ENCODE measurements around the gene SAMHD1. TPM values are rescaled to one million over a fixed set of nuclear protein-coding genes. Genes with fewer than 3 reads are reported as not detected.

The SAMHD1 gene
- total and polyA plus RNA-seq, 2 of the 13 experiments (the other 11 are each of a cell fraction or from before 2014, with no cell fraction given) = 16.9 to 43.5 TPM

DNA sequence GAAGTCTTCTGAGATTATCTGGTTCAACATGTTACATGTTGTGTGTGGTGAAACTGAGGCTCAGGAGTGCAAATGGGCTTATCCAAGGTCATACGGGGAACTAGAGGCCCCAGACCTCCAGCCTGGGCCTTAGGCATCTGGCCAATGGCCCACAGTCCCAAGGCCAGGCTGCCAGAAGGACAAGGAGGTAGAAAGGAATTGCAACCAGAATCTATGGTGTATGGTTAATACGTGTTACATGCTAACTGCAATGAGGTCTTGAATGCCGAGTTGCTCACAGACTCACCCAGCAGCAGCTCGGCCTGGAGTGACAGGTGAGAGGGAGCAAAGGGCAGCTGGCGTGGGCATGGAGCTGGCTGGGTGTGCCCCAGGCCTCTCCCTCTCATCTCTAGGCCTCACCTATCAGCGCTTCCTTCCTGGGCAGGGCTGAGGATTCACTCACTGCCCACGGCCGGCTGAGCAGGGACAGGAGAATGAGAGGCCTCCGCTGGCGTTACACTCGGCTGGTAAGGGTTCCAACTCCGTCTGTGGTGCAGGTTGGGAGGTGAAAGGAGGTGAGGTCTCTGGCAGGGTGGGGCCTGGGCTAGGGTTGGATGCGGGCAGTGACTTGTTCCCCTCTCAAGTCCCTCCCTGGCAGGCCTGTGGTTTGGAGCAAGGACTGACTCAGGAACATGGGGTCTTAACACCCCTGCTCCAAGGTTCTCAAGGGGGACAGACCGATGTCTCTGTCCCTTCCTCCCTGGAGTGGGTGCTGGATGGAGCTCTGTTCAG, 75.6 kb downstream of the SAMHD1 start, which contains the start of gene TLDC2 (continued):
- TF ChIP-seq, protein P1, sequence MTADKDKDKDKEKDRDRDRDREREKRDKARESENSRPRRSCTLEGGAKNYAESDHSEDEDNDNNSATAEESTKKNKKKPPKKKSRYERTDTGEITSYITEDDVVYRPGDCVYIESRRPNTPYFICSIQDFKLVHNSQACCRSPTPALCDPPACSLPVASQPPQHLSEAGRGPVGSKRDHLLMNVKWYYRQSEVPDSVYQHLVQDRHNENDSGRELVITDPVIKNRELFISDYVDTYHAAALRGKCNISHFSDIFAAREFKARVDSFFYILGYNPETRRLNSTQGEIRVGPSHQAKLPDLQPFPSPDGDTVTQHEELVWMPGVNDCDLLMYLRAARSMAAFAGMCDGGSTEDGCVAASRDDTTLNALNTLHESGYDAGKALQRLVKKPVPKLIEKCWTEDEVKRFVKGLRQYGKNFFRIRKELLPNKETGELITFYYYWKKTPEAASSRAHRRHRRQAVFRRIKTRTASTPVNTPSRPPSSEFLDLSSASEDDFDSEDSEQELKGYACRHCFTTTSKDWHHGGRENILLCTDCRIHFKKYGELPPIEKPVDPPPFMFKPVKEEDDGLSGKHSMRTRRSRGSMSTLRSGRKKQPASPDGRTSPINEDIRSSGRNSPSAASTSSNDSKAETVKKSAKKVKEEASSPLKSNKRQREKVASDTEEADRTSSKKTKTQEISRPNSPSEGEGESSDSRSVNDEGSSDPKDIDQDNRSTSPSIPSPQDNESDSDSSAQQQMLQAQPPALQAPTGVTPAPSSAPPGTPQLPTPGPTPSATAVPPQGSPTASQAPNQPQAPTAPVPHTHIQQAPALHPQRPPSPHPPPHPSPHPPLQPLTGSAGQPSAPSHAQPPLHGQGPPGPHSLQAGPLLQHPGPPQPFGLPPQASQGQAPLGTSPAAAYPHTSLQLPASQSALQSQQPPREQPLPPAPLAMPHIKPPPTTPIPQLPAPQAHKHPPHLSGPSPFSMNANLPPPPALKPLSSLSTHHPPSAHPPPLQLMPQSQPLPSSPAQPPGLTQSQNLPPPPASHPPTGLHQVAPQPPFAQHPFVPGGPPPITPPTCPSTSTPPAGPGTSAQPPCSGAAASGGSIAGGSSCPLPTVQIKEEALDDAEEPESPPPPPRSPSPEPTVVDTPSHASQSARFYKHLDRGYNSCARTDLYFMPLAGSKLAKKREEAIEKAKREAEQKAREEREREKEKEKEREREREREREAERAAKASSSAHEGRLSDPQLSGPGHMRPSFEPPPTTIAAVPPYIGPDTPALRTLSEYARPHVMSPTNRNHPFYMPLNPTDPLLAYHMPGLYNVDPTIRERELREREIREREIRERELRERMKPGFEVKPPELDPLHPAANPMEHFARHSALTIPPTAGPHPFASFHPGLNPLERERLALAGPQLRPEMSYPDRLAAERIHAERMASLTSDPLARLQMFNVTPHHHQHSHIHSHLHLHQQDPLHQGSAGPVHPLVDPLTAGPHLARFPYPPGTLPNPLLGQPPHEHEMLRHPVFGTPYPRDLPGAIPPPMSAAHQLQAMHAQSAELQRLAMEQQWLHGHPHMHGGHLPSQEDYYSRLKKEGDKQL (CRISPR knock-in tag; IDR thresholded peaks at IDR 0.05; ENCODE audit: low read depth) = no peak
- TF ChIP-seq ZNF317 (CRISPR knock-in tag; IDR thresholded peaks at IDR 0.05) (peak; percentile 72; the same call in 1 of the 2 replicates), ZNF660 (CRISPR knock-in tag; IDR thresholded peaks at IDR 0.05; ENCODE audit: borderline replicate concordance, low read depth) (0 out of 2 replicates have a peak, but pooled peaks have one; percentile 44), ZNF589 (CRISPR knock-in tag; conservative IDR thresholded peaks at IDR 0.05) (no peak), ZSCAN21 (CRISPR knock-in tag; IDR thresholded peaks at IDR 0.05; ENCODE audit: borderline replicate concordance) (peak; percentile 67), ZNF326 (CRISPR knock-in tag; IDR thresholded peaks at IDR 0.05; ENCODE audit: borderline replicate concordance) (0 out of 2 replicates have a peak, but pooled peaks have one; percentile 5), ZNF720 (CRISPR knock-in tag; IDR thresholded peaks at IDR 0.05) (0 out of 2 replicates have a peak, but pooled peaks have one; percentile 18), ZNF777 (CRISPR knock-in tag; IDR thresholded peaks at IDR 0.05) (no peak), ZNF232 (CRISPR knock-in tag; IDR thresholded peaks at IDR 0.05; ENCODE audit: borderline replicate concordance) (peak; percentile 63; the same call in 1 of the 2 replicates), KAT8 (CRISPR knock-in tag; IDR thresholded peaks at IDR 0.05) (peak; percentile 73; the same call in 1 of the 2 replicates), POGZ (CRISPR knock-in tag; IDR thresholded peaks at IDR 0.05) (0 out of 2 replicates have a peak, but pooled peaks have one; percentile 43), BRD4 (CRISPR knock-in tag; IDR thresholded peaks at IDR 0.05) (0 out of 2 replicates have a peak, but pooled peaks have one; percentile 59), PTBP1 (IDR thresholded peaks at IDR 0.05; ENCODE audit: low read depth, low read length, poor library complexity, severe bottlenecking) (peak; percentile 52), ZNF274 (CRISPR knock-in tag; IDR thresholded peaks at IDR 0.05) (peak; percentile 75; the same call in 1 of the 2 replicates), ZNF354B (CRISPR knock-in tag; IDR thresholded peaks at IDR 0.05) (peak; percentile 95)
- TF ChIP-seq, protein P2, sequence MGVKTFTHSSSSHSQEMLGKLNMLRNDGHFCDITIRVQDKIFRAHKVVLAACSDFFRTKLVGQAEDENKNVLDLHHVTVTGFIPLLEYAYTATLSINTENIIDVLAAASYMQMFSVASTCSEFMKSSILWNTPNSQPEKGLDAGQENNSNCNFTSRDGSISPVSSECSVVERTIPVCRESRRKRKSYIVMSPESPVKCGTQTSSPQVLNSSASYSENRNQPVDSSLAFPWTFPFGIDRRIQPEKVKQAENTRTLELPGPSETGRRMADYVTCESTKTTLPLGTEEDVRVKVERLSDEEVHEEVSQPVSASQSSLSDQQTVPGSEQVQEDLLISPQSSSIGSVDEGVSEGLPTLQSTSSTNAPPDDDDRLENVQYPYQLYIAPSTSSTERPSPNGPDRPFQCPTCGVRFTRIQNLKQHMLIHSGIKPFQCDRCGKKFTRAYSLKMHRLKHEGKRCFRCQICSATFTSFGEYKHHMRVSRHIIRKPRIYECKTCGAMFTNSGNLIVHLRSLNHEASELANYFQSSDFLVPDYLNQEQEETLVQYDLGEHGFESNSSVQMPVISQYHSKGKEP (CRISPR knock-in tag; IDR thresholded peaks at IDR 0.05) = no peak
- TF ChIP-seq, protein P3, sequence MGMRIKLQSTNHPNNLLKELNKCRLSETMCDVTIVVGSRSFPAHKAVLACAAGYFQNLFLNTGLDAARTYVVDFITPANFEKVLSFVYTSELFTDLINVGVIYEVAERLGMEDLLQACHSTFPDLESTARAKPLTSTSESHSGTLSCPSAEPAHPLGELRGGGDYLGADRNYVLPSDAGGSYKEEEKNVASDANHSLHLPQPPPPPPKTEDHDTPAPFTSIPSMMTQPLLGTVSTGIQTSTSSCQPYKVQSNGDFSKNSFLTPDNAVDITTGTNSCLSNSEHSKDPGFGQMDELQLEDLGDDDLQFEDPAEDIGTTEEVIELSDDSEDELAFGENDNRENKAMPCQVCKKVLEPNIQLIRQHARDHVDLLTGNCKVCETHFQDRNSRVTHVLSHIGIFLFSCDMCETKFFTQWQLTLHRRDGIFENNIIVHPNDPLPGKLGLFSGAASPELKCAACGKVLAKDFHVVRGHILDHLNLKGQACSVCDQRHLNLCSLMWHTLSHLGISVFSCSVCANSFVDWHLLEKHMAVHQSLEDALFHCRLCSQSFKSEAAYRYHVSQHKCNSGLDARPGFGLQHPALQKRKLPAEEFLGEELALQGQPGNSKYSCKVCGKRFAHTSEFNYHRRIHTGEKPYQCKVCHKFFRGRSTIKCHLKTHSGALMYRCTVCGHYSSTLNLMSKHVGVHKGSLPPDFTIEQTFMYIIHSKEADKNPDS (CRISPR knock-in tag; IDR thresholded peaks at IDR 0.05) = 0 out of 2 replicates have a peak, but pooled peaks have one; percentile 36
- TF ChIP-seq, protein P4, sequence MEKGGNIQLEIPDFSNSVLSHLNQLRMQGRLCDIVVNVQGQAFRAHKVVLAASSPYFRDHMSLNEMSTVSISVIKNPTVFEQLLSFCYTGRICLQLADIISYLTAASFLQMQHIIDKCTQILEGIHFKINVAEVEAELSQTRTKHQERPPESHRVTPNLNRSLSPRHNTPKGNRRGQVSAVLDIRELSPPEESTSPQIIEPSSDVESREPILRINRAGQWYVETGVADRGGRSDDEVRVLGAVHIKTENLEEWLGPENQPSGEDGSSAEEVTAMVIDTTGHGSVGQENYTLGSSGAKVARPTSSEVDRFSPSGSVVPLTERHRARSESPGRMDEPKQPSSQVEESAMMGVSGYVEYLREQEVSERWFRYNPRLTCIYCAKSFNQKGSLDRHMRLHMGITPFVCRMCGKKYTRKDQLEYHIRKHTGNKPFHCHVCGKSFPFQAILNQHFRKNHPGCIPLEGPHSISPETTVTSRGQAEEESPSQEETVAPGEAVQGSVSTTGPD (CRISPR knock-in tag; IDR thresholded peaks at IDR 0.05) = no peak
